ENCODE results near the gene ANXA2. TPM values are rescaled to one million over a fixed set of nuclear protein-coding genes. Genes with fewer than 3 reads are reported as not detected.

Gene ANXA2
- total and polyA plus RNA-seq, 12 donors: 314 to 1,002 (median 478) TPM

DNA sequence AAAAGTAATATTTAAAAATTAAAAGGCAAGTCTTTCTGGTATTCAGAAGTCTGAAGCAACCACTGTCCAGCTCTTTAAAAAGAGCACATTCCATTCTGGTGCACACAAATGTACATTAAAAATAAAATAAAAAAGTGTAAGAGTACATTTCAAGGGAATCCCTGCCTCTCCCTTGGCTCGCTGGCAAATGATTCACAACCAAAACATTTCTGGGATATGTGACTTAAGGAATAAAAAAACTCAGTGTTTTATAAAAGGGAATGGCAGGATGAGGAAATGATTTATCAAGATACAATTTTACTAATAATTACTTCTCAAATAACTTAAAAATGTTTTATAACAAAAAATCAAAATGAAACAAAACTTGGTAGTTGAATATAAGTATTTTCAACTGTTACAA is 23.8 kb upstream of the ANXA2 start:
- 63 to 73% (median 68%) methylated on average over 1 of the region's 1 CpG for WGBS, 4 donors
- Histone ChIP-seq H3K36me3 (replicated peaks in 1 of 2) (no peaks in the 10 kb centered on the region), H3K4me1 (replicated peaks in 1 of 2) (peaks cover 0 to 4% of the 10 kb centered on the region in 2 donors), H3K9me3 (replicated peaks in 1 of 3) (no peaks in the 10 kb centered on the region), H3K4me3 (no peak overlapping the region), H3K27ac (no peak overlapping the region), H3K27me3 (no peaks in the 10 kb centered on the region)
- no peak for DNase-seq
- no peak for TF ChIP-seq POLR2A (IDR thresholded peaks at IDR 0.05)
- TF ChIP-seq, protein P1, sequence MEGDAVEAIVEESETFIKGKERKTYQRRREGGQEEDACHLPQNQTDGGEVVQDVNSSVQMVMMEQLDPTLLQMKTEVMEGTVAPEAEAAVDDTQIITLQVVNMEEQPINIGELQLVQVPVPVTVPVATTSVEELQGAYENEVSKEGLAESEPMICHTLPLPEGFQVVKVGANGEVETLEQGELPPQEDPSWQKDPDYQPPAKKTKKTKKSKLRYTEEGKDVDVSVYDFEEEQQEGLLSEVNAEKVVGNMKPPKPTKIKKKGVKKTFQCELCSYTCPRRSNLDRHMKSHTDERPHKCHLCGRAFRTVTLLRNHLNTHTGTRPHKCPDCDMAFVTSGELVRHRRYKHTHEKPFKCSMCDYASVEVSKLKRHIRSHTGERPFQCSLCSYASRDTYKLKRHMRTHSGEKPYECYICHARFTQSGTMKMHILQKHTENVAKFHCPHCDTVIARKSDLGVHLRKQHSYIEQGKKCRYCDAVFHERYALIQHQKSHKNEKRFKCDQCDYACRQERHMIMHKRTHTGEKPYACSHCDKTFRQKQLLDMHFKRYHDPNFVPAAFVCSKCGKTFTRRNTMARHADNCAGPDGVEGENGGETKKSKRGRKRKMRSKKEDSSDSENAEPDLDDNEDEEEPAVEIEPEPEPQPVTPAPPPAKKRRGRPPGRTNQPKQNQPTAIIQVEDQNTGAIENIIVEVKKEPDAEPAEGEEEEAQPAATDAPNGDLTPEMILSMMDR (IDR thresholded peaks at IDR 0.05): no peak
- intact Hi-C loops (cut with DNase I): no loop called here

DNA sequence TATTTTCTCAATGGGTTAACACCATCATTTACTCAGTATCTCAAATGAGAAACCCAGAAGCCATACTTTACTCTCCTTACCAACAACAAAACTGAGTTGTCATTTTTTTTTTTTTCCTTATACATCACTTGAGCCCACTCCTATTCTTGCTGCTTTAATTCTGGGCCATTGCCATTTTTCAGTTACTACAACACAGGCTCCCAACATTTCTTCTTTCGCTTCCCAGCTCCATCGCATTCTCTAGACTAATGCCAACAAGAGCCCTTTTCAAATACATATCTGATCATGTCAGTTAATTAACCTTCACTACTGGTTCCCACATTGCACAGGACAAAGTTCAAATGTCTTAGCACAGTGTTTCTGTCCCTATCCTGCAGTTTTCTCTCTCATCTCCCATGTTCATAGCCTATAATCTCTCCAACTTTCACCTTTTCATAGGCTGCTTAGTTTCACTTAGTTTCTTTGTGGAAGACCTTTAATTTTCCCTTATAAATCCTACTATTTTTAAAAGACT is 22.5 kb upstream of the ANXA2 start:
- Histone ChIP-seq H3K4me3 (no peak overlapping the region), H3K27ac (no peak overlapping the region), H3K9me3 (replicated peaks in 1 of 3) (no peaks in the 10 kb centered on the region), H3K4me1 (replicated peaks in 1 of 2) (no peaks in the 10 kb centered on the region), H3K36me3 (replicated peaks in 1 of 2) (no peaks in the 10 kb centered on the region), H3K27me3 (no peaks in the 10 kb centered on the region)
- intact Hi-C loops (cut with DNase I): no loop called here
- DNase-seq: no peak
- WGBS, 4 donors: 95 to 100% (median 95%) methylated on average over 2 of the region's 2 CpGs
- TF ChIP-seq POLR2A (IDR thresholded peaks at IDR 0.05): no peak
- TF ChIP-seq, protein P1 (IDR thresholded peaks at IDR 0.05): no peak

DNA sequence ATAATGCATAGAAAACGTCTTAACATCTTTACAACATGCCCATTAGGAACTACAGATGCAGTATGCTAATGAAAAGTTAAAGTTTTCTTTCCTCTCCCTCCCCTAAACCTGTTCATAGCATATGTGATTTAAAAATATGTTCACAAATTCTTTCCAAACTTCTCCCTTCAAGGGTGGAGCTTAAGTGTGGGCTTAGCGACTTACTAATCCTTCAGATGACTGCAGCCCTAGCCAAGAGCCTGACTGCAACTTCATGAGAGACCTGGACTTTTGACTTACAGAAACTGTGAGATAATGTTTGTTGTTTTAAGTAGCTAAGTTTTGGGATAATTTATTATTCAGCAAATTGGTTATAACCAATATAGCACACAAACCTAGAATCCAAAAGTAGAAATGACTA is 22.0 kb upstream of the ANXA2 start:
- Histone ChIP-seq H3K9me3 (replicated peaks in 1 of 3) (no peaks in the 10 kb centered on the region), H3K4me1 (replicated peaks in 1 of 2) (no peaks in the 10 kb centered on the region), H3K27me3 (no peaks in the 10 kb centered on the region), H3K4me3 (no peak overlapping the region), H3K27ac (no peak overlapping the region), H3K36me3 (replicated peaks in 1 of 2) (no peaks in the 10 kb centered on the region)
- TF ChIP-seq, protein P1 (IDR thresholded peaks at IDR 0.05): no peak
- intact Hi-C loops (cut with DNase I): no loop called here
- WGBS, 4 donors: 73 to 86% (median 84%) methylated on average over 2 of the region's 2 CpGs
- DNase-seq: no peak

DNA sequence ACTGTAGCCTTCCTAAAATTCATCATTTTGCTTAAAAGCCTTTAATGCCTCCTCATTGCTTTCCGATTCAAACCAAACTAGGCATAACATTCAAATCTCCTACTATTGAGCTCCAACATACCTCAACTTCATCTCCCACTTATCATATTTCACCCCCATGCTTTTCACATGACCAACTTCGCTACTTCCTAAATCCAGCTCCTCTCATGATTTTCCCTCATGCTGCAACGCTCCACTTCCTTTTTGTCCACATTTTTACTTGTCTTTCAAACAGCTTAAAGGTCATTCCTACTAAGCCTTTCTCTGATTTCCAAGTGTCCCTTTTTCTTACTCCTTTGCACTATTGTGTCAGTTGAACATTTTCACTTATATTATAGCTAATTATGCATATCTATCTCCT is 20.3 kb upstream of the ANXA2 start:
- 81 to 92% (median 88%) methylated on average over 3 of the region's 3 CpGs for WGBS, 4 donors
- intact Hi-C loops (cut with DNase I): no loop called here

More for the DNA sequence above, 20.3 kb upstream of the ANXA2 start:
- DNase-seq: no peak
- Histone ChIP-seq H3K9me3 (replicated peaks in 1 of 3) (no peaks in the 10 kb centered on the region), H3K27ac (no peak overlapping the region), H3K4me3 (no peak overlapping the region), H3K36me3 (replicated peaks in 1 of 2) (no peaks in the 10 kb centered on the region), H3K4me1 (replicated peaks in 1 of 2) (no peaks in the 10 kb centered on the region), H3K27me3 (no peaks in the 10 kb centered on the region)
- no peak for TF ChIP-seq POLR2A (IDR thresholded peaks at IDR 0.05)
- TF ChIP-seq, protein P1 (IDR thresholded peaks at IDR 0.05): no peak
